GM19455 (cell line): ENCODE results near the gene PHACTR2.
"Not testable (repeated sequence)": the region's sequence is repeated elsewhere in the genome, so short reads cannot be mapped to it uniquely, and the experiment has no call there.

Source experiments
- ATAC-seq: cut with Tn5 transposase; IDR thresholded peaks from one replicate; pipeline ENCODE4 v1.9.1; 2021; ENCODE audit not compliant: unreplicated experiment

The PHACTR2 gene

DNA sequence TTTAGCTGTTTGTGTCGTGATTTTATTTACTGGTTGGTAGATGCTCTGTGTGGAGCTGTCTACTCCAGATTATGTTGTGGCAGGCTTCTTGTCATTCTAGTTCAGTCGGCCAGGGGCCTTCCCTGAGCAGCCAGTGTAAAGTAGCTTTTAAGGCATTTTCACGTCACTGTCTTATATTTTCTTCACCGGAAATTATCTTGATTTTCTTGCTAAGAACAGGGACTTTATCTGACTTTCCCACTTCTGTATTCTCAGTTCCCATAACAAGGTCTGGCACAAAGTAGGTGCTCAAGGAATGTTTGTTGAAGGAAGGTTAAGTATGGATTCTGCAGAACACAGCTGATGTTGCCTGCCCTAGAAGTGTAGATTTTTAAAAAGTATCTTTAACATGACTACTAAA is 166.2 kb downstream of the PHACTR2 start:
- ATAC-seq, result no peak

DNA sequence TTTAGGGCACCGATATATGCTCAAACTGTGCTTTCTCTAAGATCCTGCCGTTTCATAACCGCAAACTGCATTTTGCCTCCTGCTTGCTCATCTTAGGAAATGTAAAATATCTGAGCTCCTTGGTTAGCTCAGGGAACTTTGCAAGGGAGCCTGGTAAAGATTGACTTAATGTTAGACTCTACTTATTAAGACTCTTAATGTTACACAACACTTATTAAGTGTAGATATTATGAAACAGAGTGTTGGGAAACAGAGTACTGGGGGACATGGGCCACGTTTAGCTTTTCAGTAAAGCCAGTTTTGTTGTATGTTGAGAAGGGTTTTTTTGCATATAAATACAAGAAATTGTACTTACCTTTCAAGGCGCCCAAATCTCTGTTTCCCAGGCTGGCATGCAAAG is 167.3 kb downstream of the PHACTR2 start:
- no peak for ATAC-seq

DNA sequence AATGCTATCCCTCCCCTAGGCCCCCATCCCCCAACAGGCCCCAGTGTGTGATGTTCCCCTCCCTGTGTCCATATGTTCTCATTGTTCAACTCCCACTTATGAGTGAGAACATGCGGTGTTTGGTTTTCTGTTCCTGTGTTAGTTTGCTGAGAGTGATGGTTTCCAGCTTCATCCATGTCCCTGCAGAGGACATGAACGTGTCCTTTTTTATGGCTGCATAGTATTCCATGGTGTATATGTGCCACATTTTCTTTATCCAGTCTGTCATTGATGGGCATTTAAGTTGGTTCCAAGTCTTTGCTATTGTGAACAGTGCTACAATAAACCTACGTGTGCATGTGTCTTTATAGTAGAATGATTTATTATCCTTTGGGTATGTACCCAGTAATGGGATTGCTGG is 173.9 kb downstream of the PHACTR2 start:
- not testable (repeated sequence) for ATAC-seq

DNA sequence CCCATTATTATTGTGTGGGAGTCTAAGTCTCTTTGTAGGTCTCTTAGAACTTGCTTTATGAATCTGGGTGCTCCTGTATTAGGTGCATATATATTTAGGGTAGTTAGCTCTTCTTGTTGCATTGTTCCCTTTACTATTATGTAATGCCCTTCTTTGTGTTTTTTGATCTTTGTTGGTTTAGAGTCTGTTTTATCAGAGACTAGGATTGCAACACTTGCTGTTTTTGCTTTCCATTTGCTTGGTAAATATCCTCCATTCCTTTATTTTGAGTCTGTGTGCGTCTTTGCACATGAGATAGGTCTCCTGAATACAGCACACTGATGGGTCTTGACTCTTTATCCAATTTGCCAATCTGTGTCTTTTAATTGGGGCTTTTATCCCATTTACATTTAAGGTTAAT is 177.3 kb downstream of the PHACTR2 start:
- ATAC-seq, result not testable (repeated sequence)

DNA sequence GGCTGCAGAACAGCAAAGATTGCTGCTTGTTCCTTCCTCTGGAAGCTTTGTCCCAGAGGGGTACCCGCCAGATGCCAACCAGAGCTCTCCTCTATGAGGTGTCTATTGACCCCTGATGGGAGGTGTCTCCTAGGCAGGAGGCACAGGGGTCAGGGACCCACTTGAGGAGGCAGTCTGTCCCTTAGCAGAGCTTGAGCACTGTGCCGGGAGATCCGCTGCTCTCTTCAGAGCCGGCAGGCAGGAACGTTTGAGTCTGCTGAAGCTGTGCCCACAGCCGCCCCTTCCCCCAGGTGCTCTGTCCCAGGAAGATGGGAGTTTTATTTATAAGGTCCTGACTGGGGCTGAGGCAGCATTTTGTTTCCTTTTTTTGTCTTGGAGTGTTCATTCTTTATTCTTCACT is 179.0 kb downstream of the PHACTR2 start:
- not testable (repeated sequence) for ATAC-seq

DNA sequence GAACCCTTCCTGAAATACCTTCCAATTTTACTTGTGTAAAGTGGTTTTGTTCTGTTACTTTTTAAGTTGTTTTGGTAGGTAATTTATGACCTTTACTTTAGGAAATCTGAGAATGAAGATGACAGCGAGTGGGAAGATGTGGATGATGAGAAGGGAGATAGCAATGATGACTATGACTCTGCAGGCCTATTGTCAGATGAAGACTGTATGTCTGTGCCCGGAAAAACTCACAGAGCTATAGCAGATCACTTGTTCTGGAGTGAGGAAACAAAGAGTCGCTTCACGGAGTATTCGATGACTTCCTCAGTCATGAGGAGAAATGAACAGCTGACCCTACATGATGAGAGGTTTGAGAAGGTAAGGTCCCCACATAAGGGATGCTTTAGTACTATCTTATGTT is 179.9 kb downstream of the PHACTR2 start:
- no peak for ATAC-seq

DNA sequence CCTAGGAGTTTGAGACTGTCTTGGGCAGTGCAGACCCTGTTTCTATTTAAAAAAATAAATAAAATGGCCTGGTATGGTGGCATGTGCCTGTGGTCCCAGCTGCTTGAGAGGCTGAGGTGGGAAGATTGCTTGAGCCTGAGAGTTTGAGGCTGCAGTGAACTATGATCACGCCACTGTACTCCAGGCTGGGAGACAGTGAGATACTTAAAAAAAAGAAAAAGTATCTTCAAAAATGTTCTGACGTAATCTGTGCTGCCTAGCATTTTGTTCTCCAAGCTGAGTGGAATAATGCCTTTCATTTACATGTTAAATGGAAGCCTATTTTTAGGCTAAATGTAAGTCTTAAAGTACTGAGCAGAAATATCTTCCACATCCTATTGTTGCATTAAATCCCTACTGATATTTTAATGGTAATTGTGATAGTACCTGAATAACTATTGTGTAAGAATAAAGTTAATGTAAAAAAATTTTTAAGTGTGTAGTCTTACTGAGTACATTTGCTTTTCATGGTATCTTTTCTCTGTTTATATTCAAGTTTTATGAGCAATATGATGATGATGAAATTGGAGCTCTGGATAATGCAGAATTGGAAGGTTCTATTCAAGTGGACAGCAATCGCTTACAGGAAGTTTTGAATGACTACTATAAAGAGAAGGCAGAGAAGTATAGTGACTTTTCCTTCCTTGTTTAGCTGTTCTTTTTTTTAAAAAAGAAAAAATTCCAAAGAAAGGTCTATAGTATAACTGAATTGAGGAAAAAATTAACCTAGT is 182.3 kb downstream of the PHACTR2 start:
- no peak for ATAC-seq

DNA sequence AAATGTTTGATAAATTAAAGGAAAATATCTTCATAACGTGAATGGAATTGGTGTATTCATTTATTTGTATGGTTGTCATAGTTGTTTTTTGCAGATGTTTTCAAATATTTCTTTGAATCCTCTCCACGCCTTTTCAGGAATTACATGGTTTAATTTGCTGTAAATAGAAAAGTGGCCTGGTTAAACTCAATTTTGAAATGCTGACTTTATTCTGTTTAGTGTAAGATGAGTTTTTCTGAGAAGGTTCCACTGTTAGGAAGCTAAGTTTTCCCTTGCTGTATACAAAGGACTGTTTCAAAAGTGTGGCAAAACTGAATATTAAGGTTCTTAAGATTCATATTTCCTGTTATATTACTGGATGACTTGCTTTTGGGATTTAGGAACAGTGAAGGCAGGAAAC is 186.0 kb downstream of the PHACTR2 start:
- no peak for ATAC-seq

DNA sequence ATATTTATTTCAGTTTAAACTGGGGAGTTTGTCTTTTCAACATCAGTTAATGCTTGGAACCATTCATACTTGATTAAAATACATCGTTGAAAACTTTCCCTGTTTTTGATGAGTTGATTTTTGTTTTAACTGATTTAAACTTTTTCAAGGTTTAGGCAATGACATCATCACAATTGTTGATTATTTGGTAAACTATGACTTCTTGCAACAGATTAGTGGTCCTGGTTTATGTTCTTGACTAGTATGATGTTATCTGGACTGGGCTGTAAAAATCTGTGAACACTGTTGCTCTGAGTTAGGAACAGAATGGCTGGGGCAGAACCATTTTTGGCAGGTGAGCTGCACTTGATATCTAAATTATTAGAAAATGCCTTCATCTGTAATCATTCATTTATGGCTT is 186.5 kb downstream of the PHACTR2 start, which contains the start of gene ZC2HC1B:
TSS of gene ZC2HC1B (plus strand) at position 241 of the 400 bp plus-strand sequence. CDS start at position 307, 66 bp downstream.
- no peak for ATAC-seq

DNA sequence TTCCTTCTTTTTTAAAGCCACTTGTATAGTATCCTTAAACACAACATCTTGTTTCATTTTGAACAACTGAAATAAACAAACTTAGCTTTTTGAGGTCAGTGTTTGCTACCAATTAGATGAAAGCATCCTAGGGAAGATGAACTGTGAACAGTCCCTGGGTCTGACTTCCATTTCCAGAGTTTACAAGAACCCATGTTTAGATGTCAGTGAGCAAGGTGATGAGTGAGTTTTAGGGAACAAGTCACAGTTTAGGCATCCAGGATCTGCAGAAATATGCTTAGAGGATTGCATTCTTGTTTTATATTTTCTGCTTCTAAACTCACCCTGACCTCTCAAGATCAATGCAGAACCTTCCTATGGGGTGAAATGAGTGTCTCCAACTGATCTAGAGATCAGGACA is 189.5 kb downstream of the PHACTR2 start:
- ATAC-seq, result no peak

DNA sequence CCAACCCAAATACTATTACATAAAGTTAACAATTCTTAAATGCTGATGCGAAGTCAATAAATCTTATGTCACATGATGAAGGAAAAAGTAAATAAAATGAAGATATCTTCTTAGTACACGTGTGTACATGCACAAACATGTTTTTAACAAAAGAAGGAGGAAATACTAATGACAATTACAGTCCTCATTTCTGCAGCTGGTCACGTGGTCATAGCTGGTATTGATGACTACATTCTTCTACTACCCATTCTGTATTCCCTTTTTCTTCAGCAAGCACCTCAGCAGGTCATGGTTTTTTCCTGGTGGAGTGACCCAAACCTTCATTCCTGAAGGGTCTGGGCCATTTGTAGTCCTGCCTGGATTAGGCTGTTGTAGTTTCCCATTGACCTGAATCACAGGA is 191.0 kb downstream of the PHACTR2 start:
- ATAC-seq, result not testable (repeated sequence)

DNA sequence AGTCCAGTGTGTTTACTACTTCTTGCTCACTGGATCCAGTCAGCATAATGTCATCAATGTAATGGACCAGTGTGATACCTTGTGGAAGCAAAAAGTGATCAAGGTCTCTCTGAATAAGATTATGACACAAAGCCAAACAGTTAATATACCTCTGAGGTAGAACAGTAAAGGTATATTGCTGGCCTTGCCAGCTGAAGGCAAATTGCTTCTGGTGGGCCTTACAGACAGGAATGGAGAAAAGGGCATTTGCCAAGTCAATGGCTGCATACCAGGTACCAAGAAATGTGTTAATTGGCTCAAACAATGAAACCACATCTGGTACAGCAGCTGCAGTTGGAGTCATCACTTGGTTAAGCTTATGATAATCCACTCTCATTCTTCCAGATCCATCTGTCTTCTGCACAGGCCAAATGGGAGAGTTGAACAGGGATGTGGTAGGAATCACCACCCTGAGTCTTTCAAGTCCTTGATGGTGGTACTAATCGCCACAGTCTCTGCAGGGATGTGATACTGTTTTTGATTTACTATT is 193.5 kb downstream of the PHACTR2 start:
- not testable (repeated sequence) for ATAC-seq

DNA sequence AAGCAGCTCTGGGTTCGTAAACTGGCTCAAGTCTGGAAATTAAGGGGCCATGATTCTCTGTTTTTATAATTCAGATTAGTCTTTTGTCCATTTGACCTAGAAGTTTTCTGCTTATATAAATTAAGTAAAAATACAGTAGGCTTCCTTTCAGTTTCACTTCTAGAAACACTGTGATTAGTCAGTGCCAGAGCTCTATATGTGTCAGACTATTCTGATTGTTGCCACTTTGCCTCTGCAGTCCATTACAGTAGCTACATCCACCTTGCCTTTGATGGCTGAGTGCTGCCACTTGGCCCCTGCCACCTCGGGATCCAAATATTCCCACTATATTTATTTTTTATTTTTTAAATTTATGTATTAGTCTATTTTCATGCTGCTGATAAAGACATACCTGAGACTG is 194.4 kb downstream of the PHACTR2 start:
- ATAC-seq, result peak; percentile 88

DNA sequence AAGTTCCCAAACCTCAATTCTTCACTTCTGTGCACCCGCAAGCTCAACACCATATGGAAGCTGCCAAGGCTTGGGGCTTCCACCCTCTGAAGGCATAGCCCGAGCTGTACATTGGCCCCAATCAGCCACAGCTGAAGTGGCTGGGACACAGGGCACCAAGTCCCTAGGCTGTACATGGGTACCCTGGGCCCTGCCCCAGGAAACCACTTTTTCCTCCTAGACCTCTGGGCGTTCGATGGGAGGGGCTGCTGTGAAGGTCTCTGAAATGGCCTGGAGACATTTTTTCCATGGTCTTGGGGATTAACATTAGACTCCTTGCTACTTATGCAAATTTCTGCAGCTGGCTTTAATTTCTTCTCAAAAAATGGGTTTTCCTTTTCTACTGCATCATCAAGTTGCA is 195.8 kb downstream of the PHACTR2 start:
- not testable (repeated sequence) for ATAC-seq

DNA sequence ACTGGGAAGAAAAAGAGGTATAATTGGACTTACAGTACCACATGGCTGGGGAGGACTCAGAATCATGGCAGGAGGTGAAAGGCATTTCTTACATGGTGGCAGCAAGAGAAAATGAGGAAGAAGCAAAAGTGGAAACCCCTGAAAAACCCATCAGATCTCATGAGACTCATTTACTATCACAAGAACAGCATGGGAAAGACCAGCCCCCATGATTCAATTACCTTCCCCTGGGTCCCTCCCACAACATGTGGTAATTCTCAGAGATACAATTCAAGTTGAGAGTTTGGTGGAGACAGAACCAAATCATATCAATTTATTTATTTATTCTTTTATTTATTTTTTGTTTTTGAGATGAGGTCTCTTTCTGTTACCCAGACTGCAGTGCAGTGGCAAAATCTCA is 196.7 kb downstream of the PHACTR2 start:
- ATAC-seq, result not testable (repeated sequence)

DNA sequence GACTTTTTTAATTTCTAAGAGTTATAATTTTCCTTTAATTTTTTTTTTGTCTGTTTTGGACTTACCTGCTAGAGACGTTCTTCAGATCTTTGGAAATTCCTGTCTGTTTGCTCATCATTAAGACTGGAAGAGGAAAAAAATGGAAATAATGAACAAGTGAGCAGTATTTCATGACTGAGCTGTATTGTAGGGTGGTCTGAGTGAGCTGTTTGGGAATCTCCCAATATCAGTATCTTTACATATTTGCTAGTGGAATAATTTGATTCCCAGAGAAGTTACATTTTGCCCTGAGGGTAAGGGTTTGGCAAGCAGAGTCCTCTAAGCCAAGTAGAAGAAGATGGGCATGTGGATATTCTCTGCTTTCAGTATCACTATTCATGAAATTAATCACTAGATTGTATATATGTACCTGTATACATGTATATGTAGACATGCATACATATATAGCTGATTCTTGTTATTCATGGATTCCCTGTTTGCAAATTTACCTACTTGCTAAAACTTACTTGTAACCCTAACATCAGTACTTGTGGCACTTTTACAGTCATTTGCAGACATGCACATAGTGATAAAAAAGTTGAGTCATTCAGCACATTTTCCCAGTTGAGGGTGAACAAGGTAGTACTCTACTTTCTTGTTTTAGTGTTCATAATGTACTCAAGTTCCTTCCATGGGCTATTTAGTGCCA is 200.0 kb downstream of the PHACTR2 start:
- no peak for ATAC-seq

DNA sequence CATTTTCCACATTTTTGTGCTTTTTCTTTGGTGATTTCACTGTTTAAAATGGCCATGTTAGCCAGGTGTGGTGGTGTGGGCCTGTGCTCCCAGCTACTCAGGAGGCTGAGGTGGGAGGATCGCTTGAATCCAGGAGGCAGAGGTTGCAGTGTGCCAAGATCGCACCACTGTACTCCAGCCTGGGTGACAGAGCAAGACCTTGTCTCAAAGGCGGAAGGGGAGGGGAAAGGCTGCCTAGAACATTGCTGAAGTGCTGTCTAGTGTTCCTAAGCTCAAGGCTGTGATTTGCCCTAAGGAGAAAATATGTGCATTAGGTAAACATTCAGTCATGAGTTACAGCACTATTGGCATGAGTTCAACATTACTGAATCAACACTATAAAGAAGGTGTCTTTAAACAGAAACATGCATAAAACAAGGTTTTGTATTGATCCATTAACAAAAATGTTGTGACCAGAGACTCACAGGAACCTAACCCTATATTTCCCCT is 200.6 kb downstream of the PHACTR2 start:
- ATAC-seq, result no peak

DNA sequence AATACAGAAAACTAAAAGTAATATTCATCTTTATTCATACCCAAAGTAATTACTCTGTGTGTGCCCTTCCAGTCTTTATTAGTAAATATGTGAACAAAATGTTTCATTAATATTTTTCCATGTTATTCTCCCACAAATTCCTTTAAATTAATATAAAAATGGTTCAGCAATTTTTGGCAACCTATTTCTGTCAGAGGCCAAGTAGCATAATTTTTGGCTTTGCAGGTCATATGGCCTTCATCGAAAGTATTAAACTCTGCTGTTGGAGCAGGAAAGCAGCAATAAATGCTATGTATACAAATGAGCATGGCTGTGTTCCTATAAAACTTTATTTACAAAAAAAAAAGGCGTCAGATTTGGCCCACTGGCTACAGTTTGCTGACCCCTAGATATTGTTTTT is 202.6 kb downstream of the PHACTR2 start:
- no peak for ATAC-seq
